KMS-11 (cell line): ENCODE results near the gene STON2.

Source experiments
- H2AFZ ChIP-seq: fragments of 200-600 bp; sonication (generic); 2 replicates; pipeline ENCODE4 v1.6.1; 2016; ENCODE audit warnings: antibody characterized with exemption, mixed run types, low read depth
- H3K27ac ChIP-seq: fragments of 200-600 bp; sonication (generic); 2 replicates; pipeline ENCODE4 v1.6.1; 2016; ENCODE audit warnings: mild to moderate bottlenecking, mixed run types
- H3K27me3 ChIP-seq: fragments of 200-600 bp; sonication (generic); 2 replicates; pipeline ENCODE4 v1.6.1; 2017; ENCODE audit warnings: mild to moderate bottlenecking, low read depth, mixed run types, moderate library complexity; ENCODE audit not compliant: insufficient read depth
- H3K36me3 ChIP-seq: fragments of 200-600 bp; sonication (generic); 2 replicates; pipeline ENCODE4 v1.6.1; 2017; ENCODE audit warnings: mild to moderate bottlenecking, mixed run types; ENCODE audit not compliant: insufficient read depth
- H3K4me1 ChIP-seq: fragments of 200-600 bp; sonication (generic); 2 replicates; pipeline ENCODE4 v1.6.1; 2016; ENCODE audit warnings: mild to moderate bottlenecking, low read depth, mixed run types; ENCODE audit not compliant: poor library complexity, severe bottlenecking
- H3K4me2 ChIP-seq: fragments of 200-600 bp; sonication (generic); 2 replicates; pipeline ENCODE4 v1.7.0; 2016; ENCODE audit warnings: mild to moderate bottlenecking, mixed run types
- H3K4me3 ChIP-seq: fragments of 200-600 bp; sonication (generic); IDR thresholded peaks from 2 replicates; pipeline ENCODE4 v1.6.1; 2017; ENCODE audit warnings: low read depth, low read length, mixed read lengths; ENCODE audit not compliant: insufficient read depth
- H3K79me2 ChIP-seq: fragments of 200-600 bp; sonication (generic); 2 replicates; pipeline ENCODE4 v1.6.1; 2016; ENCODE audit warnings: low read depth, mixed run types; ENCODE audit not compliant: insufficient read depth
- H3K9ac ChIP-seq: fragments of 200-600 bp; sonication (generic); 2 replicates; pipeline ENCODE4 v1.6.1; 2016; ENCODE audit warnings: mild to moderate bottlenecking, mixed run types
- H4K20me1 ChIP-seq: fragments of 200-600 bp; sonication (generic); 2 replicates; pipeline ENCODE4 v1.6.1; 2016; ENCODE audit warnings: mild to moderate bottlenecking, mixed run types; ENCODE audit not compliant: insufficient read depth
- CTCF ChIP-seq: fragments of 200-600 bp; sonication (generic); conservative IDR thresholded peaks from 2 replicates; pipeline ENCODE4 v1.6.1; 2017; ENCODE audit warnings: low read depth, mild to moderate bottlenecking, antibody characterized with exemption, low read length, moderate library complexity, mixed read lengths

STON2 gene

GRCh38 chr14:81386290-81386745 is 13.8 kb downstream of the STON2 start:
- H4K20me1 ChIP-seq: no peaks in the 10 kb centered on the region
- no peaks in the 10 kb centered on the region for H3K27me3 ChIP-seq
- no peak overlapping the region for H2AFZ ChIP-seq
- no peak overlapping the region for H3K4me3 ChIP-seq
- TF ChIP-seq CTCF: no peak
- no peak overlapping the region for H3K27ac ChIP-seq
- H3K9ac ChIP-seq: no peak overlapping the region
- H3K79me2 ChIP-seq: peaks cover 43% of the 10 kb centered on the region; the same call in 1 of the 2 replicates
- H3K36me3 ChIP-seq: no peaks in the 10 kb centered on the region; the same call in 1 of the 2 replicates
- H3K4me2 ChIP-seq: no peak overlapping the region
- peaks cover 48% of the 10 kb centered on the region for H3K4me1 ChIP-seq

DNA sequence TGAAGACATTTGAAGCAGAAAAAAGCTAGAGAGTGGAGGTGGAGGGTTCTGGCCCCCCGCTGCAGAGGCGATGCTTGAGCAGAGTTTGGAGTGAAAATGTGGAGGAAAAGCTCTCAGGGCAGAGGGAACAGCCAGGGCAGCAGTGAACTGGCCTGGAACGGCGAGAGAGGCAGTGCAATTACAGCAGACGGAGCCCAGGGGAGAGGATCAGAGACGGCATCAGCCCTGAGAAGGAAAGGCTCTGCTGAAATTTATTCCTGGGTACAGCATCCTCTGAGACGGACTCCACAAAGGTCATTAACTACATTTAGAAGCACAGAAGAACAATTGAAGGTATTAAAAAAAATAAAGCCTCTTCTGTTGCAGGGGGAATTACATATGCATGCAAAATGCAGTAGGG is 14.2 kb downstream of the STON2 start:
- Histone ChIP-seq H3K4me2 (no peak overlapping the region), H3K79me2 (peaks cover 47% of the 10 kb centered on the region; the same call in 1 of the 2 replicates), H3K4me3 (no peak overlapping the region), H3K27ac (no peak overlapping the region), H3K27me3 (no peaks in the 10 kb centered on the region), H3K36me3 (no peaks in the 10 kb centered on the region; the same call in 1 of the 2 replicates), H3K9ac (no peak overlapping the region), H3K4me1 (peaks cover 44% of the 10 kb centered on the region), H4K20me1 (no peaks in the 10 kb centered on the region), H2AFZ (no peak overlapping the region)
- no peak for TF ChIP-seq CTCF

DNA sequence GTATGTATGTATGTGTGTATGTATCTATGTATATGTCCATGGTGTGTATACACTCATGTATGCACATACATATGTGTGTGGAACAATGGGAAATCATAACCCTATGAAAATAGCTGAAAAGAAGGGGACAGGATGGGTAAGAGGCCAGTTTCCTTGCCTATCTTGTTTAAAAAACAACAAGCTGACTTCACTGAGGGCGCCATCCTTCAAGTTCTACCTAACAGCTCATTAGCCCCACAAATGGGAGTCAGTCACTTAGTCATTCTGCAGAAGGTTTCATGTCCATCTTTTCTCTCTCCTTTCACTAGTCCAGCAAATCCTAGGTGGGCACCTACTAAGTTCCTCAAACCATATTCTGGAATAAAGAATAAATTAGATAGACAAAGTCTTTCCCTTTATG is 14.7 kb downstream of the STON2 start:
- no peaks in the 10 kb centered on the region for H4K20me1 ChIP-seq
- no peaks in the 10 kb centered on the region; the same call in 1 of the 2 replicates for H3K36me3 ChIP-seq
- H3K9ac ChIP-seq: no peak overlapping the region
- TF ChIP-seq CTCF: no peak
- H2AFZ ChIP-seq: no peak overlapping the region
- no peak overlapping the region for H3K4me3 ChIP-seq
- H3K79me2 ChIP-seq: peaks cover 50% of the 10 kb centered on the region; the same call in 1 of the 2 replicates
- no peak overlapping the region for H3K4me2 ChIP-seq
- peaks cover 42% of the 10 kb centered on the region for H3K4me1 ChIP-seq
- H3K27ac ChIP-seq: no peak overlapping the region
- H3K27me3 ChIP-seq: no peaks in the 10 kb centered on the region

DNA sequence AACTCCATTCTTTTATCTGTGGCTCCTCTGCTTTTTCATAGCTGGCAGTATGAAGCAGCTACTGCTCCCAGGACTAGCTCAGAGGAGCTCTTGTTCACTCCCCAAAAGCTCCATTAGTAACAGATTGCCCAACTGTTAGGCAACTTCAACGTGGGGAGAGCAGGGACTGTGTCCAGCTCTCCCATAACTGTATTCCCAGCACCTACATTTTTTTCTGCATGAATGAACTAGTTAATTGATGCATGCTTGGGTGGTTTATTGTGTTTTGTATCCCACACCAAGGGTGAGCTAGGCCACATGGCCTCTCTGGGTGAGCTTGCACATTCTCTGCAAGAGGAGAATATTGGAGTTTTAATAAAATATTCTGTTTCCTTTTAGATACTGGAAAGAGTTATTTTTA is 15.2 kb downstream of the STON2 start:
- Histone ChIP-seq H3K27me3 (no peaks in the 10 kb centered on the region), H3K4me2 (no peak overlapping the region), H4K20me1 (no peaks in the 10 kb centered on the region), H3K4me3 (no peak overlapping the region), H3K79me2 (peaks cover 50% of the 10 kb centered on the region; the same call in 1 of the 2 replicates), H3K4me1 (peaks cover 37% of the 10 kb centered on the region), H3K27ac (no peak overlapping the region), H2AFZ (no peak overlapping the region), H3K9ac (no peak overlapping the region), H3K36me3 (no peaks in the 10 kb centered on the region; the same call in 1 of the 2 replicates)
- no peak for TF ChIP-seq CTCF
